GM18861 (cell line): ENCODE results near the gene DHRS2.
"Not testable (repeated sequence)": the region's sequence is repeated elsewhere in the genome, so short reads cannot be mapped to it uniquely, and the experiment has no call there.

Experiments used
- ATAC-seq: cut with Tn5 transposase; IDR thresholded peaks from one replicate; pipeline ENCODE4 v1.9.1; 2021; ENCODE audit not compliant: unreplicated experiment

Gene DHRS2

GRCh38 chr14:23636317-23637211 is at the start of gene DHRS2:
DHRS2 (plus strand) TSS chr14:23636364; CDS start chr14:23638865, 2,501 bp downstream.
- ATAC-seq: no peak

GRCh38 chr14:23588884-23589598 is 47.1 kb upstream of the DHRS2 start:
- ATAC-seq: peak; percentile 97

- ATAC-seq: no peak
These were observed 46.6 kb upstream of the DHRS2 start for GRCh38 chr14:23589606-23590005.

GRCh38 chr14:23590198-23590597 is 46.0 kb upstream of the DHRS2 start:
- ATAC-seq: no peak

GRCh38 chr14:23594191-23594590 is 42.0 kb upstream of the DHRS2 start:
- ATAC-seq: not testable (repeated sequence)

GRCh38 chr14:23600322-23600707 is 35.8 kb upstream of the DHRS2 start:
- ATAC-seq: no peak

- ATAC-seq: no peak
These were observed 35.4 kb upstream of the DHRS2 start for GRCh38 chr14:23600806-23601205.

- no peak for ATAC-seq
These were observed 34.7 kb upstream of the DHRS2 start for GRCh38 chr14:23601424-23601823.

- no peak for ATAC-seq
These were observed 34.4 kb upstream of the DHRS2 start for GRCh38 chr14:23601845-23602180.

- ATAC-seq: no peak
These were observed 33.7 kb upstream of the DHRS2 start for GRCh38 chr14:23602181-23603095.

GRCh38 chr14:23603103-23603502 is 33.1 kb upstream of the DHRS2 start:
- no peak for ATAC-seq

GRCh38 chr14:23604148-23604547 is 32.0 kb upstream of the DHRS2 start:
- ATAC-seq: no peak

- no peak for ATAC-seq
These were observed 31.4 kb upstream of the DHRS2 start for GRCh38 chr14:23604675-23605170.

GRCh38 chr14:23605931-23606585 is 30.1 kb upstream of the DHRS2 start:
- ATAC-seq: peak; percentile 75

GRCh38 chr14:23608454-23608853 is 27.7 kb upstream of the DHRS2 start:
- no peak for ATAC-seq

- no peak for ATAC-seq
These were observed 27.2 kb upstream of the DHRS2 start for GRCh38 chr14:23609001-23609400.

GRCh38 chr14:23609411-23610089 is 26.6 kb upstream of the DHRS2 start:
- not testable (repeated sequence) for ATAC-seq

- no peak for ATAC-seq
These were observed 25.9 kb upstream of the DHRS2 start for GRCh38 chr14:23610090-23610814.

GRCh38 chr14:23610815-23611289 is 25.3 kb upstream of the DHRS2 start:
- no peak for ATAC-seq
